Stimulated activated CD8-positive, alpha-beta memory T cell treated with anti-CD3 and anti-CD28 coated beads, Interleukin-15, amount 100 ng/mL, for 4 hours (primary cell): ENCODE results near the gene OLFML2A.

Experiments
- DNase-seq, 2 donors: peaks; one replicate each; pipeline ENCODE4 v3.0.0-alpha.2; 2020; ENCODE audit warnings: low read depth in 2 of 2

The OLFML2A gene

GRCh38 chr9:124797343-124798103 lies 20.6 kb downstream of the OLFML2A start:
- DNase-seq: no peak

- no peak for DNase-seq
Observed at GRCh38 chr9:124799274-124800006, 22.5 kb downstream of the OLFML2A start.

DNA sequence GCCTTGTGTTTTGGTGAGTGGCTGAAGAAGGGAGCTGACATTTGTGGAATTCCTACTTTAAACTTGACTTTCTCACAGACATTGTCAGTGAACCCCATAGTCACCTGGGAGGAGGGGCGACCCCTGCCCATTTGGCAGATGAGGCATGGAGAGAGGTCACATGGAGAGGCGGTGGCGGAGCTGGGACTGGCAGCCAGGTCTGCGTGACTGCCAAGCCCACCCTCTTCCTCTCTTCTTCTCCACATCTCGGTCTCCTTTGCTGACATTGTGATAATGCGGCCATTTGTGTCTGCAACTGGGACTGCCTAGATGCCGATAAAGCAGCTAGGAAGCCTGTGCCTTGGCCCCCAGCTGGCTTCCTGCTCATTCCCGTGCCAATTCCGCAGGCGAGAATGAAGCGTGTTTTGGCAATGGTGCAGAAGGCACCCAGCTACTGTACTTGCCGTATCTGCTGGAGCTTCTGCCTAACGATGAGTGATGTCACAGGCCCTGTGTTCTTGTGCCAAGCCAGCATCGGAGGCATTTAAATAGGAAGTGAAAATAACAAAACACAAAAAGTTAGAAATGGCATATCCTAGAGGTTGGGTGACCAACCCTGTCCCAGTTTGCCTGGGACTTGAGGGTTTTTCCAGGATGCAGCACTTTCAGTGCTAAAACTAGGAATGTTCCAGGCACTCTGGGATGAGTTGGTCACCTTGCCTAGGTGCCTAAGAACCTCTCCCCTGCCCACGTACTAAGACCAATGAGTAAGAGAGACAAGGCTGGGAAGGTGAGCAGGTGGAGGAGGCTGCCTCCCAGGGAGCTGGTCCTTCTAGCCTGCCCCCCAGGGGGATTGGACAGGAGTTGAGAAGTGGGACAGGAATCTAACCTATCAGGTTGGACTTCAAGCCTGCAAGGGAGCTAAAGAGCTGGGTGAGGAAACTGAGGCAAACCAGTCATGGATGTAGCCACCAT lies 23.6 kb downstream of the OLFML2A start:
- no peak for DNase-seq

- no peak for DNase-seq
Observed at GRCh38 chr9:124801356-124801755, 24.4 kb downstream of the OLFML2A start.

GRCh38 chr9:124802426-124802825 lies 25.5 kb downstream of the OLFML2A start:
- no peak for DNase-seq

DNA sequence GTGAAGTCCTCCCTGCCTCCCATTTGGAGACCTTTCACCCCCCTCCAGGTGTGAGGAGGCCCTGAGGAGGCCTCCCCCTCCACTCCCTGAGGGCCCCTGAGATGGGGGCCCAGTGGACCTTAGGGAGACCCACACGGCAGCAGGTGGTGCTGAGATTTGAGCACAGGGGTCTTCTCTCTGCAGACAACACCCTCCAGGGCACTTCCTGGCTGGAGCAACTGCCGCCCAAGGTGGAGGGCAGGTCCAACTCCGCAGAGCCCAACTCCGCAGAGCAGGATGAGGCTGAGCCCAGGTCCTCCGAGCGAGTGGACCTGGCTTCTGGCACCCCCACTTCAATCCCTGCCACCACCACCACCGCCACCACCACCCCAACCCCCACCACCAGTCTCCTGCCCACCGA lies 27.0 kb downstream of the OLFML2A start:
- no peak for DNase-seq

DNA sequence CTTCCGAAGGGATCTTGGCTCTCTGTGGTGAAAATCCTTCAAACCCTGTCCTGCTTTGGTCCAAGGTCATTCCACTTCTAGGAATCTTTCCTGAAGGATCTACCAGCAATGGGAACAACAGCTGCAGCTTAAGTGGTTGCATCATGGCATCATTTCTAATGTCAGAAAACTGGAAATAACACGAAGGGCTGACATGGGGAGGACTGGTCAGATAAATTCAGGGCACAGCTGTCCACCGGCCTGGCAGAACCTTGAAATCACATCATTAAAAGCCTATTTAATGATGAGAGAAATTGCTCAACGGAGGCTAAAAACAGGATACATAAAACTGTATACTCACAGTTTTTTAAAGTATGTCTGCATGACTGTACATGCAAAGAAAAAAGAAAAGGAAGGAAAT lies 28.3 kb downstream of the OLFML2A start:
- no peak for DNase-seq

- DNase-seq: no peak
Observed at GRCh38 chr9:124808246-124808956, 31.5 kb downstream of the OLFML2A start.

- DNase-seq: no peak
Observed at GRCh38 chr9:124809211-124809610, 32.3 kb downstream of the OLFML2A start.

GRCh38 chr9:124809741-124810500 lies 33.0 kb downstream of the OLFML2A start:
- DNase-seq: no peak

DNA sequence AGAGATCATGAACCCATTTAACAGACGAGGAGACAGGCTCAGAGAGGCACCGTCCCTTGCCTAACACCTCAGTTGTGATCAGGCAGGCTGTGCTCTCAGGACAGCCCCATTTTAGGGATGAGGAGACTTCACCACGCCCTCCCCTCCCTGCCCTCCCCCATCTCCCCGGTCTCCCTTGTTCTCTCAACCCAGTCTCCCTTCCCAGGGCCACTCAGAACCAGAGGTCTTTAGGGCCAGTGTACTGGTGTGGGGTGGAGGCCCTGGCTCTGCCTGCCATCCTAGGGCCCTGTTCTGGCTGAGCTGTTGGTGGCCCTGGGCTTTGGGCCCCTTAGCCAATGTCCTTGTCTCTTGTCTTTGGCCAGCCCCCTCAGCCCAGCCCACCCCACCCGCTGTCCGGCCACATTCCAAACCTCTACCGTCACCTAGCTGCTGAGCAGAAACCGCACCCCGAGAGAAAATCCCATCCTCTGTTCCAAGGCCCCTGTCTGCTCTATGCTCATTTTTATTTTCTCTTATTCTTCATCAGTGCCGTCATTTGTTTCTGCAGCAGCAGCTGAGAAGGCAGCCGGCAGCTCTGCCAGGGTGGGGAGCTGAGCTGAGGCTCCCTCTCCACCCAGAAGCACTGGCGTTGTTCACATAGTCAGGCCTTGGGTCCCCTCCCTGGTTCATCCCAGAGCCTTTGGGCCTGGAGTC lies 33.9 kb downstream of the OLFML2A start:
- no peak for DNase-seq

DNA sequence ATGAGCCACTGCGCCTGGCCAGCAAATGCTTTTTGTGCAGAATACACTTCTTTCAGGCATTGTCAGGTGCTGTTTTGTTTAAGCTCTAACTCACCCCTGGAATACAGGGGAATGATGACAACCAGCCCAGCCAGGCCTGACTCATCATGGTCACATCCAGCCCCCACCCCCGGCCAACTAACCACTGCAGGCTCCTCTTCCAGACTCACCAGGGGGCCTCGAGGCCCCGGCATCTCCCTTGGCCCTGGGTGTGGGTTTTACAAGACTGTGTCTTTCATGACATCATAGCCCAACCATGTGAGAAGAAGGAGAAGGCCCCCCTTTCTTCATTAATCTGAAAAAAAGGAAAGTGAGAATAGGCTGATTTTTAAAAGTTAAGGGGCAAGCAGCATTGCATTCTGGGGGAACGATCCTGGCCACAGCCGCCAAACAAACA lies 35.5 kb downstream of the OLFML2A start:
- DNase-seq: no peak

GRCh38 chr9:124813041-124813440 lies 36.1 kb downstream of the OLFML2A start:
- DNase-seq: no peak

DNA sequence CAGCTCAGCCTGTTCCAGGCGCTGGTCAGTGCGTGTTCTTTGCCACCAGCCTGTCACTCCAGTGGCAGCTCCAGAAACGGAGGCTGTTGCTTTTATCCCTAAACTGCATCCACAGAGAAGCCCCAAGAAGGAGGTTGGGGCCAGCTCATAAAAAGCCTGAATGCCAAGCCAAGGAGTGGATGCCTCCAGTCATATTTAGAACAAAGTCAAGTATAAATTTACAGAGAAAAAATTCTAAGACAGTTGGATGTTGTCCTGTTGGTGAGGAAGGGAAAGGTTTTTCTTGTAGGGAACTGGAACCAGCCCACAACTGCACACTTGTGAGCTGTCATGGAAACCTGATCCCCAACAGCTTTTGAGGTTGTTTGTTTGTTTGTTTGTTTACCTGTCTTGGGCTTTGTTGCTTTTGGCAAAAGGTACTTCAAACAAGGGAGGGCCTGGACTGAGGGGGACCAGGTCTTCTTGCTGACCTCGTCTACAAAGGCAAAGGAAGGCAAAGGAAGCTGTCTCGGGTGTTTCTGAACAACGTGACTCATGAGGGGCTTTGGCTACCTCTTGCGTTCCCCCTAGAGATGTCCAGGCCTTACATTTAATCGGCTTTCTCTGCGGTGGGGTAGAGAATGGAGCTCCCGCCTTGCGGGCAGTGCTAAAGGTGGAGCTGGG lies 36.7 kb downstream of the OLFML2A start:
- DNase-seq: no peak

GRCh38 chr9:124814164-124814535 lies 37.2 kb downstream of the OLFML2A start:
- no peak for DNase-seq

GRCh38 chr9:124815601-124816000 lies 38.7 kb downstream of the OLFML2A start:
- no peak for DNase-seq

GRCh38 chr9:124818431-124819281 lies 41.7 kb downstream of the OLFML2A start:
- DNase-seq: no peak
